Keratinocyte (primary cell): ENCODE data around the gene DTNB. TPM values are rescaled to one million over a fixed set of nuclear protein-coding genes. Genes with fewer than 3 reads are reported as not detected.

Experiments
- DNase-seq: peaks from one replicate; pipeline ENCODE4 v3.0.0-alpha.2; 2011; ENCODE audit warnings: low read depth, missing footprints, low spot score
- FAIRE-seq: peaks from 2 replicates; lab custom pipeline; 2011; peaks lifted over from hg19 to GRCh38; lab: Jason Lieb, UNC
- H2AFZ ChIP-seq: 2 replicates; pipeline ENCODE4 v1.6.0; 2012; ENCODE audit warnings: low read length, control low read depth, inconsistent platforms; ENCODE audit not compliant: control insufficient read depth
- H3K27ac ChIP-seq: 2 replicates; pipeline ENCODE4 v1.5.1; 2011; ENCODE audit warnings: low read length; ENCODE audit not compliant: control insufficient read depth, insufficient read depth
- H3K27me3 ChIP-seq: 3 replicates; pipeline ENCODE4 v1.6.0; 2011; ENCODE audit warnings: low read length; ENCODE audit not compliant: control insufficient read depth, insufficient read depth; ENCODE audit errors: extremely low read depth
- H3K36me3 ChIP-seq, 2 experiments: 2 replicates in 1 of 2; 3 replicates in 1 of 2; pipeline ENCODE4 v1.5.1; 2011; ENCODE audit warnings: low read length in 2 of 2, mild to moderate bottlenecking in 1 of 2; ENCODE audit not compliant: control insufficient read depth in 2 of 2, insufficient read depth in 2 of 2; ENCODE audit errors: extremely low read depth in 1 of 2
- H3K4me1 ChIP-seq: 3 replicates; pipeline ENCODE4 v1.5.1; 2011; ENCODE audit warnings: low read length; ENCODE audit not compliant: control insufficient read depth, insufficient read depth; ENCODE audit errors: extremely low read depth
- H3K4me2 ChIP-seq: 3 replicates; pipeline ENCODE4 v1.6.0; 2011; ENCODE audit warnings: low read depth, low read length; ENCODE audit not compliant: control insufficient read depth, insufficient read depth; ENCODE audit errors: extremely low read depth
- H3K4me3 ChIP-seq, 3 experiments: fragments of 200-600 bp in 1 of 3; sonication (generic) in 1 of 3; 2 replicates in 2 of 3; 3 replicates in 1 of 3; pipeline ENCODE4 v1.5.1; 2011 to 2016; ENCODE audit warnings: low read length in 3 of 3, mild to moderate bottlenecking in 3 of 3, control low read depth in 2 of 3, inconsistent platforms in 1 of 3, low read depth in 1 of 3, mixed read lengths in 1 of 3, mixed run types in 1 of 3, moderate library complexity in 1 of 3; ENCODE audit not compliant: control insufficient read depth in 2 of 3, insufficient read depth in 2 of 3; ENCODE audit errors: extremely low read depth in 1 of 3
- H3K79me2 ChIP-seq: 2 replicates; pipeline ENCODE4 v1.6.0; 2012; ENCODE audit warnings: low read length; ENCODE audit not compliant: control insufficient read depth, insufficient read depth
- H3K9ac ChIP-seq: 3 replicates; pipeline ENCODE4 v1.6.0; 2011; ENCODE audit warnings: low read length; ENCODE audit not compliant: control insufficient read depth, insufficient read depth; ENCODE audit errors: extremely low read depth
- H3K9me1 ChIP-seq: 3 replicates; pipeline ENCODE4 v1.6.0; 2011; ENCODE audit warnings: low read length; ENCODE audit not compliant: control insufficient read depth, insufficient read depth; ENCODE audit errors: extremely low read depth
- H3K9me3 ChIP-seq: 2 replicates; pipeline ENCODE4 v1.5.1; 2012; ENCODE audit warnings: low read depth, low read length; ENCODE audit not compliant: control insufficient read depth
- H4K20me1 ChIP-seq: 3 replicates; pipeline ENCODE4 v1.6.0; 2011; ENCODE audit warnings: low read length; ENCODE audit not compliant: control insufficient read depth, insufficient read depth; ENCODE audit errors: extremely low read depth
- CTCF ChIP-seq, 3 experiments: IDR thresholded peaks in 1 of 3; conservative IDR thresholded peaks in 1 of 3; optimal IDR thresholded peaks in 1 of 3; 2 replicates in 2 of 3; 3 replicates in 1 of 3; pipeline versions ENCODE3 to v1.5.1; 2011; ENCODE audit warnings: low read length in 3 of 3, mild to moderate bottlenecking in 3 of 3, moderate library complexity in 2 of 3, control low read depth in 1 of 3, inconsistent platforms in 1 of 3; ENCODE audit not compliant: insufficient read depth in 2 of 3; ENCODE audit errors: extremely low read depth in 1 of 3
- EZH2 ChIP-seq: IDR thresholded peaks from one replicate; pipeline ENCODE4 v1.6.1; 2012; ENCODE audit warnings: inconsistent platforms, mild to moderate bottlenecking, low read length, moderate library complexity
- dilution Hi-C: fragments of 300-500 bp; cut with MboI; formaldehyde crosslinking; loops from one replicate; pipeline ENCODE4 v1.7.0; 2020; ENCODE audit warnings: low sequenced_read_pairs; ENCODE audit not compliant: extremely low pct_ligation_motif_present
- polyA plus RNA-seq, 5 experiments: library from polyadenylated mRNA; depleted of rRNA in 3 of 5; stranded (reverse) in 3 of 5; stranded (forward) in 1 of 5; unstranded in 1 of 5; fragments of >200 nt; gene quantifications; 1 replicate in 1 of 5; 2 replicates in 3 of 5; 3 replicates in 1 of 5; pipeline versions ENCODE4 v1.2.1 to v1.2.3, GENCODE V29; 2011 to 2012; ENCODE audit warnings: missing spikeins in 2 of 5, low read depth in 1 of 5, low replicate concordance in 1 of 5

Gene DTNB
- polyA plus RNA-seq, 1 donor (not counting 4 experiments of a cell fraction or from before 2014, with no cell fraction given), result 31.5 TPM

- FAIRE-seq (no peak), DNase-seq (no peak)
- Histone ChIP-seq H3K4me1 (no peaks in the 10 kb centered on the region), H3K36me3 (no peaks in the 10 kb centered on the region), H3K9me1 (no peaks in the 10 kb centered on the region), H3K4me3 (no peak overlapping the region), H3K27me3 (no peaks in the 10 kb centered on the region), H2AFZ (no peak overlapping the region), H3K9ac (no peak overlapping the region), H3K79me2 (no peaks in the 10 kb centered on the region), H3K27ac (no peak overlapping the region), H3K9me3 (no peaks in the 10 kb centered on the region), H3K4me2 (no peak overlapping the region), H4K20me1 (no peaks in the 10 kb centered on the region)
- no peak for TF ChIP-seq CTCF (optimal IDR thresholded peaks at IDR 0.05 in 1 of 3, IDR thresholded peaks at IDR 0.05 in 1 of 3, conservative IDR thresholded peaks at IDR 0.05 in 1 of 3; ENCODE audit: extremely low read depth in 1 of 3, insufficient read depth in 2 of 3, low read length in 3 of 3)
- dilution Hi-C loops, result no loop called here
These were observed 4.5 kb upstream of the DTNB start for GRCh38 chr2:25677877-25678276.

GRCh38 chr2:25674077-25674362 is 643 bp upstream of the DTNB start:
- H2AFZ ChIP-seq, result peak overlapping the region; percentile 70
- H3K27me3 ChIP-seq, result no peaks in the 10 kb centered on the region
- H3K4me3 ChIP-seq, result peak overlapping the region in 1 of 3 experiments; percentile 21
- peak overlapping the region; percentile 20 for H3K4me2 ChIP-seq
- H3K9ac ChIP-seq, result no peak overlapping the region
- dilution Hi-C loops, result no loop called here
- DNase-seq, result no peak
- peaks cover 14% of the 10 kb centered on the region for H3K4me1 ChIP-seq
- H3K27ac ChIP-seq, result peak overlapping the region; percentile 26
- H3K9me3 ChIP-seq, result no peaks in the 10 kb centered on the region
- H4K20me1 ChIP-seq, result no peaks in the 10 kb centered on the region
- FAIRE-seq, result no peak
- no peaks in the 10 kb centered on the region for H3K36me3 ChIP-seq
- H3K79me2 ChIP-seq, result peaks cover 23% of the 10 kb centered on the region
- H3K9me1 ChIP-seq, result no peaks in the 10 kb centered on the region
- TF ChIP-seq EZH2, result no peak
- no peak for TF ChIP-seq CTCF (optimal IDR thresholded peaks at IDR 0.05 in 1 of 3, IDR thresholded peaks at IDR 0.05 in 1 of 3, conservative IDR thresholded peaks at IDR 0.05 in 1 of 3; ENCODE audit: extremely low read depth in 1 of 3, insufficient read depth in 2 of 3, low read length in 3 of 3)
